PFSK-1 (cell line): Measurements from ENCODE around the gene HECA.

Experiments
- FOXP2 ChIP-seq: optimal IDR thresholded peaks from 2 replicates; pipeline ENCODE3; 2011; ENCODE audit warnings: borderline replicate concordance, control low read depth, inconsistent platforms; ENCODE audit not compliant: insufficient read depth; ENCODE audit errors: extremely low read length, extremely low read depth
- POLR2AphosphoS5 ChIP-seq: IDR thresholded peaks from 2 replicates; pipeline ENCODE4 v1.6.1; 2012; ENCODE audit warnings: low read depth, mild to moderate bottlenecking, control low read depth, low read length, moderate library complexity
- REST ChIP-seq, 2 experiments: IDR thresholded peaks; 2 replicates each; pipeline versions ENCODE4 v1.6.1 to v1.8.0; 2011 to 2012; ENCODE audit warnings: low read depth in 2 of 2, low read length in 2 of 2, control low read depth in 1 of 2, inconsistent platforms in 1 of 2, mild to moderate bottlenecking in 1 of 2, moderate library complexity in 1 of 2; ENCODE audit not compliant: insufficient read depth in 1 of 2
- SIN3A ChIP-seq: IDR thresholded peaks from 2 replicates; pipeline ENCODE4 v1.6.1; 2012; ENCODE audit warnings: mild to moderate bottlenecking, low read length, moderate library complexity, borderline replicate concordance; ENCODE audit not compliant: insufficient read depth
- TAF1 ChIP-seq: IDR thresholded peaks from 2 replicates; pipeline ENCODE4 v1.6.1; 2012; ENCODE audit warnings: low read length, control low read depth, borderline replicate concordance; ENCODE audit not compliant: insufficient read depth

Gene HECA

GRCh38 chr6:139109558-139109957 is 25.3 kb upstream of the HECA start:
- TF ChIP-seq POLR2AphosphoS5 (no peak), TAF1 (no peak), SIN3A (no peak), REST (IDR thresholded peaks at IDR 0.05; ENCODE audit: insufficient read depth in 1 of 2, low read depth in 2 of 2, low read length in 2 of 2) (no peak), FOXP2 (no peak)

DNA sequence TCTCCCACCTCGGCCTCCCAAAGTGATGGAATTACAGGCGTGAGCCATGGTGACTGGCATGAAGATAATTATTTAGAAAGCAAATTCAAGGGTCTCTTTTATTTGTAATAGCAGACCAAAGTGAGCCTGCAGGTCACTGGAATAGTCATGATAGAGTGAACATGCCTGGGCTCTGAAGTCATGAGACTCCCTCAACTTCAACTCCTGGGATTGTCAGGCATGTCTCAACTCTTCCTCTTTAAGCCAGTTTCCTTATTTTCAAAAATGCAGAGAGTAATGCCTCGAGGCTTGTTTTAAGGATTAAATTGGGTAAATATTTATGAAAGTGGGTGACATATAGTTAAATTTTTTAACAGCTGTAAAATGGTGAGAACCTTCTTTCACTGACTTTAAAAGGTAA is 22.7 kb upstream of the HECA start:
- no peak for TF ChIP-seq POLR2AphosphoS5
- no peak for TF ChIP-seq TAF1
- TF ChIP-seq SIN3A, result no peak
- no peak for TF ChIP-seq FOXP2
- no peak for TF ChIP-seq REST (IDR thresholded peaks at IDR 0.05; ENCODE audit: insufficient read depth in 1 of 2, low read depth in 2 of 2, low read length in 2 of 2)

DNA sequence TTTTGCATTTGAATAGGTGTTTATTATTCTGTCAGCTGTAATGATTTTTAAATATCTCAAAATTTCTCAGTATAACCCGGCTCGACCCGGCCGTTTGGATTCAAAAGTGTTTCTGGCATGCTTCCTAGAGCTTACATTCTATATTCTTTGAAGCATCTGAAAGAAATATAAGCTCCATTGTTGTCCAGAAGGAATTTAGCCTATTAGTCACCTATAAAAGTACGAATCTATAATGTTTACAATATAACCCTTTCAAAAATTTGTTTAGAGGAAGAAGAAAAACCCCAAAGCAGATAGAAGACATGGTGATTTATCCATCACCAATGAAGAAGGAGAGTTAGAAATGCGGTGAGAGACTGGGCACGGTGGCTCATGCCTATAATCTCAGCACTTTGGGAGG is 22.3 kb upstream of the HECA start:
- TF ChIP-seq POLR2AphosphoS5, result no peak
- TF ChIP-seq TAF1, result no peak
- TF ChIP-seq REST (IDR thresholded peaks at IDR 0.05; ENCODE audit: insufficient read depth in 1 of 2, low read depth in 2 of 2, low read length in 2 of 2), result no peak
- no peak for TF ChIP-seq FOXP2
- no peak for TF ChIP-seq SIN3A

DNA sequence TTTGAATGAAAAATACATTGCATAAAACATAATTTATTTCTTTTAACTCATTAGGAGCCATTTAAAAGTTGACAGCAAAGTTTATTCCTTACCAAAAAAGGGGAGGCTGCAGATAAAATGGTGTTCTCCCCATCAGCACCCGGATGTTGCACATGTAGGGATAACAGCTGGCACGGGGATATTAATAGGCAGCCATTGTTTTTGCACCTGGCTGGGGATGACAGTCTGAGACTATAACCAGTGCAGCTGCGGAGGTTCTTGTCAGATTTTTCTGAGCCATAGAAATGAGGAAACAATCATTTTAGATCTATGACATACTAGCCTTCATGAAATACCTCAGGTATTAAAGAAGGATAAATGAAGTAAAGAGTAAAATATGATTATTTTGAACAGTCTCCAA is 20.1 kb upstream of the HECA start:
- no peak for TF ChIP-seq SIN3A
- TF ChIP-seq POLR2AphosphoS5, result no peak

- TF ChIP-seq POLR2AphosphoS5, result no peak
- no peak for TF ChIP-seq SIN3A
- no peak for TF ChIP-seq FOXP2
- no peak for TF ChIP-seq TAF1
- TF ChIP-seq REST (IDR thresholded peaks at IDR 0.05; ENCODE audit: insufficient read depth in 1 of 2, low read depth in 2 of 2, low read length in 2 of 2), result no peak
Measured at GRCh38 chr6:139115989-139116758, 18.7 kb upstream of the HECA start.
